Panc1 (cell line): ENCODE measurements around the gene C4orf33. TPM values are rescaled to one million over a fixed set of nuclear protein-coding genes. Genes with fewer than 3 reads are reported as not detected.
"Not testable (repeated sequence)": the region's sequence is repeated elsewhere in the genome, so short reads cannot be mapped to it uniquely, and the experiment has no call there.

Experiments
- ATAC-seq: fragments of 200-7000 bp; cut with Tn5 transposase; 2 replicates; pipeline ENCODE4 v1.9.1; 2020; ENCODE audit warnings: mild to moderate bottlenecking, moderate library complexity
- BruUV-seq: library from RNA; stranded (reverse); fragments of 400-500 nt; replicated peaks from 2 replicates; lab custom pipeline; 2021; lab: Mats Ljungman, UMichigan
- CTCF ChIA-PET: fragments of 300-600 bp; sonication (Branson Sonifier 250); formaldehyde crosslinking; loops from one replicate; lab custom pipeline; 2022; ENCODE audit warnings: antibody characterized with exemption; lab: Charles Lee
- POLR2A ChIA-PET: fragments of 300-600 bp; sonication (Branson Sonifier 250); formaldehyde crosslinking; loops from one replicate; lab custom pipeline; 2022; ENCODE audit warnings: antibody characterized with exemption; lab: Charles Lee
- DNase-seq: peaks from one replicate; pipeline ENCODE4 v3.0.0-alpha.2; 2010; ENCODE audit warnings: low read depth, low spot score
- H3K27ac ChIP-seq: 2 replicates; pipeline ENCODE4 v1.5.1; 2011; ENCODE audit warnings: mild to moderate bottlenecking, low read length, inconsistent platforms
- H3K27me3 ChIP-seq: fragments of 200-500 bp; sonication (Bioruptor generic); 2 replicates; pipeline ENCODE4 v1.6.0; 2014; ENCODE audit warnings: low read length, inconsistent platforms; ENCODE audit not compliant: control insufficient read depth, insufficient read depth
- H3K36me3 ChIP-seq: fragments of 200-500 bp; sonication (Bioruptor generic); 2 replicates; pipeline ENCODE4 v1.5.1; 2014; ENCODE audit warnings: inconsistent platforms, mild to moderate bottlenecking, low read length, moderate library complexity; ENCODE audit not compliant: control insufficient read depth, insufficient read depth
- H3K4me1 ChIP-seq: 2 replicates; pipeline ENCODE4 v1.5.1; 2011; ENCODE audit warnings: inconsistent platforms, mild to moderate bottlenecking, low read length, moderate library complexity; ENCODE audit not compliant: control insufficient read depth, insufficient read depth
- H3K4me3 ChIP-seq, 2 experiments: 2 replicates each; pipeline ENCODE4 v1.5.1; 2011 to 2012; ENCODE audit warnings: low read depth in 2 of 2, low read length in 2 of 2, mild to moderate bottlenecking in 2 of 2, inconsistent platforms in 1 of 2, moderate library complexity in 1 of 2
- H3K9me3 ChIP-seq: fragments of 200-500 bp; sonication (Bioruptor generic); 2 replicates; pipeline ENCODE4 v1.5.1; 2014; ENCODE audit warnings: low read depth, mild to moderate bottlenecking, inconsistent platforms, low read length, moderate library complexity; ENCODE audit not compliant: control insufficient read depth, insufficient read depth
- POLR2AphosphoS5 ChIP-seq: IDR thresholded peaks from 2 replicates; pipeline ENCODE4 v1.6.1; 2012; ENCODE audit warnings: mild to moderate bottlenecking, low read depth, low read length, moderate library complexity
- REST ChIP-seq, 2 experiments: IDR thresholded peaks; 2 replicates each; pipeline ENCODE4 v1.6.1; 2011 to 2012; ENCODE audit warnings: low read depth in 2 of 2, control low read depth in 1 of 2, low read length in 1 of 2, mild to moderate bottlenecking in 1 of 2, moderate library complexity in 1 of 2; ENCODE audit not compliant: insufficient read depth in 1 of 2
- SIN3A ChIP-seq: IDR thresholded peaks from 2 replicates; pipeline ENCODE4 v1.6.1; 2012; ENCODE audit warnings: low read depth, mild to moderate bottlenecking, low read length, moderate library complexity, borderline replicate concordance; ENCODE audit not compliant: insufficient read depth
- TCF7L2 ChIP-seq: IDR thresholded peaks from 2 replicates; pipeline ENCODE4 v1.6.1; 2011; ENCODE audit warnings: mild to moderate bottlenecking, low read depth, low read length, inconsistent platforms
- in situ Hi-C: cut with HindIII; loops from 2 replicates; pipeline ENCODE4 v1.10.0; 2016; ENCODE audit warnings: low sequenced_read_pairs, low pct_unique_long_range_greater_than_20kb
- intact Hi-C: fragments of 100-400 bp; cut with micrococcal nuclease; formaldehyde crosslinking; loops from one replicate; pipeline ENCODE4 v1.10.0; 2022; ENCODE audit not compliant: unreplicated experiment
- total RNA-seq: library from RNA; stranded (reverse); gene quantifications from one replicate; pipeline ENCODE4 v1.2.1, GENCODE V29; 2021; ENCODE audit not compliant: unreplicated experiment
- TF ChIP-seq, protein P1 (sequence below): fragments of 450-650 bp; IDR thresholded peaks from 2 replicates; pipeline ENCODE4 v1.5.1; 2017; ENCODE audit warnings: mild to moderate bottlenecking

The C4orf33 gene
- total RNA-seq, 1 experiment from 2014 or later = 11.4 TPM

- no peak for ATAC-seq
- CTCF ChIA-PET = no interaction called here
- intact Hi-C loops = no loop called here
- Histone ChIP-seq H3K4me3 (no peak overlapping the region), H3K36me3 (no peaks in the 10 kb centered on the region), H3K4me1 (no peaks in the 10 kb centered on the region), H3K9me3 (no peaks in the 10 kb centered on the region), H3K27me3 (no peaks in the 10 kb centered on the region), H3K27ac (no peak overlapping the region)
- no TSS peak for BruUV-seq
- POLR2A ChIA-PET = no interaction called here
- DNase-seq = no peak
- in situ Hi-C loops = no loop called here
- TF ChIP-seq SIN3A = no peak
- TF ChIP-seq, protein P1, sequence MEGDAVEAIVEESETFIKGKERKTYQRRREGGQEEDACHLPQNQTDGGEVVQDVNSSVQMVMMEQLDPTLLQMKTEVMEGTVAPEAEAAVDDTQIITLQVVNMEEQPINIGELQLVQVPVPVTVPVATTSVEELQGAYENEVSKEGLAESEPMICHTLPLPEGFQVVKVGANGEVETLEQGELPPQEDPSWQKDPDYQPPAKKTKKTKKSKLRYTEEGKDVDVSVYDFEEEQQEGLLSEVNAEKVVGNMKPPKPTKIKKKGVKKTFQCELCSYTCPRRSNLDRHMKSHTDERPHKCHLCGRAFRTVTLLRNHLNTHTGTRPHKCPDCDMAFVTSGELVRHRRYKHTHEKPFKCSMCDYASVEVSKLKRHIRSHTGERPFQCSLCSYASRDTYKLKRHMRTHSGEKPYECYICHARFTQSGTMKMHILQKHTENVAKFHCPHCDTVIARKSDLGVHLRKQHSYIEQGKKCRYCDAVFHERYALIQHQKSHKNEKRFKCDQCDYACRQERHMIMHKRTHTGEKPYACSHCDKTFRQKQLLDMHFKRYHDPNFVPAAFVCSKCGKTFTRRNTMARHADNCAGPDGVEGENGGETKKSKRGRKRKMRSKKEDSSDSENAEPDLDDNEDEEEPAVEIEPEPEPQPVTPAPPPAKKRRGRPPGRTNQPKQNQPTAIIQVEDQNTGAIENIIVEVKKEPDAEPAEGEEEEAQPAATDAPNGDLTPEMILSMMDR = no peak
- TF ChIP-seq TCF7L2 = no peak
These were observed 18.0 kb downstream of the C4orf33 start for GRCh38 chr4:129113919-129114318.

GRCh38 chr4:129117705-129118104 is 21.8 kb downstream of the C4orf33 start:
- no peak overlapping the region for H3K27ac ChIP-seq
- CTCF ChIA-PET = no interaction called here
- ATAC-seq = no peak
- no peaks in the 10 kb centered on the region for H3K27me3 ChIP-seq
- no peak for TF ChIP-seq TCF7L2
- TF ChIP-seq, protein P1 = no peak
- no peak for TF ChIP-seq SIN3A
- no peak for TF ChIP-seq REST (IDR thresholded peaks at IDR 0.05; ENCODE audit: insufficient read depth in 1 of 2, low read depth in 2 of 2, low read length in 1 of 2)
- TF ChIP-seq POLR2AphosphoS5 = no peak
- in situ Hi-C loops (no loop called here), intact Hi-C loops (no loop called here)
- no peak overlapping the region for H3K4me3 ChIP-seq
- BruUV-seq = no TSS peak
- no peak for DNase-seq
- no peaks in the 10 kb centered on the region for H3K9me3 ChIP-seq
- no peaks in the 10 kb centered on the region for H3K4me1 ChIP-seq
- H3K36me3 ChIP-seq = no peaks in the 10 kb centered on the region
- POLR2A ChIA-PET = no interaction called here

- in situ Hi-C loops, ATAC-seq, POLR2A ChIA-PET, H3K36me3 ChIP-seq, H3K4me3 ChIP-seq, DNase-seq, H3K9me3 ChIP-seq, H3K27me3 ChIP-seq, H3K27ac ChIP-seq, BruUV-seq, H3K4me1 ChIP-seq, CTCF ChIA-PET, intact Hi-C loops: not testable (repeated sequence)
These were observed 30.7 kb downstream of the C4orf33 start for GRCh38 chr4:129126614-129127013.
